NCI-H1048 (cell line): ENCODE measurements around the gene SLC8A1.

ENCODE experiments used
- DNase-seq: peaks from one replicate; lab custom pipeline; 2025; lab: John Stamatoyannopoulos, UW

SLC8A1 gene

GRCh38 chr2:40303746-40304145, 148.1 kb downstream of the SLC8A1 start:
- DNase-seq = no peak

- DNase-seq = no peak
Observed at GRCh38 chr2:40302751-40303325, 149.1 kb downstream of the SLC8A1 start.

GRCh38 chr2:40300391-40300790, 151.5 kb downstream of the SLC8A1 start:
- no peak for DNase-seq

GRCh38 chr2:40299781-40300180, 152.1 kb downstream of the SLC8A1 start:
- no peak for DNase-seq

GRCh38 chr2:40299173-40299572, 152.7 kb downstream of the SLC8A1 start:
- no peak for DNase-seq

GRCh38 chr2:40298026-40298425, 153.9 kb downstream of the SLC8A1 start:
- no peak for DNase-seq

GRCh38 chr2:40292291-40292690, 159.6 kb downstream of the SLC8A1 start:
- DNase-seq = no peak

GRCh38 chr2:40289771-40290404, 162.0 kb downstream of the SLC8A1 start:
- DNase-seq = no peak

GRCh38 chr2:40287773-40288172, 164.1 kb downstream of the SLC8A1 start:
- DNase-seq = no peak

GRCh38 chr2:40287195-40287594, 164.7 kb downstream of the SLC8A1 start:
- DNase-seq = no peak

- no peak for DNase-seq
Observed at GRCh38 chr2:40286721-40287120, 165.2 kb downstream of the SLC8A1 start.

- DNase-seq = no peak
Observed at GRCh38 chr2:40285391-40285790, 166.5 kb downstream of the SLC8A1 start.

- no peak for DNase-seq
Observed at GRCh38 chr2:40284797-40285196, 167.1 kb downstream of the SLC8A1 start.

GRCh38 chr2:40283111-40283909, 168.6 kb downstream of the SLC8A1 start:
- DNase-seq = no peak

GRCh38 chr2:40282428-40282827, 169.5 kb downstream of the SLC8A1 start:
- no peak for DNase-seq

- DNase-seq = no peak
Observed at GRCh38 chr2:40281021-40281940, 170.6 kb downstream of the SLC8A1 start.

GRCh38 chr2:40279482-40279881, 172.4 kb downstream of the SLC8A1 start:
- no peak for DNase-seq

GRCh38 chr2:40279001-40279400, 172.9 kb downstream of the SLC8A1 start:
- no peak for DNase-seq

GRCh38 chr2:40276076-40276475, 175.8 kb downstream of the SLC8A1 start:
- DNase-seq = no peak

- DNase-seq = no peak
Observed at GRCh38 chr2:40274270-40274669, 177.6 kb downstream of the SLC8A1 start.

GRCh38 chr2:40273734-40274182, 178.1 kb downstream of the SLC8A1 start:
- DNase-seq = no peak

- no peak for DNase-seq
Observed at GRCh38 chr2:40271094-40271493, 180.8 kb downstream of the SLC8A1 start.
